Amniotic epithelial cell (primary cell): Measurements from ENCODE around the gene RND3.

Experiments used
- DNase-seq: peaks from one replicate; pipeline ENCODE4 v3.0.0-alpha.2; 2010; ENCODE audit warnings: low read depth

RND3 gene

DNA sequence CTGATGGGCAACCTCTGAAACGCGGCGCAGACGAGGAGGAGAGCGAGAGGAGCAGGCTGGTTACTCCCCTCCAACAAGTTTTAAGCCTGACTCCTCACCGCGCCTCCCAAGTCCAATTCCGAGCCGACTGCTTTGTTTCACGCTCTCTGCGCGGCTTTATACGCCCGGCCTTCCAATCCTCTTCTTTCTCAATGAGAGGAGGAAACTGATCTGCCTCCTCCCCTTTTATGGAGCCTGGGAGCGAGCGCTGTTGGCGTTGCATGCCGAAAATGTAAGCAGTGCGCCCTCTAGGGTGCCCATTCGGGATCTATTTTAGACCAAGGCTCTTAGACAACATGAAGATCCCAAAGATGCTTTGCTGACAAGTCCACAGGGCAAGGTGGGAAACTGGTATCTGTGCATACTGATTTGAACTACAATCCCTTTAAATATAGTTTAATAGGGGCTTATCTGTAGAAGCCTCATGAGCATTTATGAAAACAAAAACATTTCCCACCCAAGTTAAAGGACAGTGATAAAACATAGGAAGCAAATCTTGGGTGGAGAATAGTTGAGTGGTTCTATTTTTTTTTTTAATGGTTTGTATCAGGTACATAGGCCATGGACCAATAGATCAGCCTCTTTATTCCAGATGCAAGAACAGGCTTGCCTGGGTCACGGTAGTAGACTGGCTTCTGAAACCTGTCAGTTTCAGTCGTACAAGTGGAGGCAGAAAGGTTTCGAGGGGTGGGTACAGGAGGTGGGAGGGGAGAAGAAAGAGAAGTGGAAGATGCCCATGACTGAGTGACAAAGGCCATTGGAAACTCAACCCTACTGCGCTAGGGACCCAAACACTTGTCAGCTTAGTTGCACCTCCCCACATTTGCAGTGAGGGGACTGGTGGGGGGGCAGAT, at the start of gene RND3:
TSS of gene RND3 (minus strand) at position 131 of the 893 bp plus-strand sequence. CDS start 250 bp downstream, outside the sequence.
- DNase-seq, result peak; percentile 98

DNA sequence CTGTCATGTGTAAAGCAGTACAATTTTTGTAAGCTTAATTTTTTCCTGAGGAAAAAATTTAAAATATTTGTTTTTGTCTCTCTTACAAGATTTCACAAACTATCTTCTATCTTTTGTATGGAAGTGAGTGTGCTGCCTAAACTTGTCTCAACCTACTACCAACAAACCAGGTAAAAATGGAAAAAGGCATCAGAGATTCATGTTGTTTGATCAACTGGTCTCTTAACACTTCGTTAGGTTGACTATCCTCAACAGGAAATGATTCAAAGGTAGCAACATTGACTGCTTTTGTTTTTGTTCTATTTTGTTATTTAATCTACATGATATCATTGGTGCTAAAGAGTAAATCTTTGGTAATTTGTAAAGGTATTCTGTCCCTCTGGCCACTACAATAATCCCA, 47.7 kb upstream of the RND3 start:
- no peak for DNase-seq

DNA sequence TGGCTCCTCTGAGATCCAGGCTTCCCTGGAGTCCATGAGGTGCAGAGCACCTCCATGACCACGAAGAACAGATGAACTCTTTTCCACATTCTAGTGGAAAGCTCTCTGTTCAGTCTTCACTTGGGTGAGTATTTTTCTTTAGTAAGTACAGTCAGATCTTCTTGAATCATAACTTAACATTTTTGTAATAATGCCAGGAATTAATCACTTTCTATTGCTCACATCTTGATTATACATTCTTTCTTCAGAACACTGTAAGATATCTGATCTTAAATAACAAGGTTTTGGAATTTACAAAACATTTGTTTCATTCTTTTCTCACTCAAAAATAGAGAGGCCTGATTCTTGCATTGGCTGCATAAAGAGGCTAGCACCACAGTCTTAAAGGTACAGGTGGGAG, 45.4 kb upstream of the RND3 start:
- DNase-seq, result peak; percentile 90

DNA sequence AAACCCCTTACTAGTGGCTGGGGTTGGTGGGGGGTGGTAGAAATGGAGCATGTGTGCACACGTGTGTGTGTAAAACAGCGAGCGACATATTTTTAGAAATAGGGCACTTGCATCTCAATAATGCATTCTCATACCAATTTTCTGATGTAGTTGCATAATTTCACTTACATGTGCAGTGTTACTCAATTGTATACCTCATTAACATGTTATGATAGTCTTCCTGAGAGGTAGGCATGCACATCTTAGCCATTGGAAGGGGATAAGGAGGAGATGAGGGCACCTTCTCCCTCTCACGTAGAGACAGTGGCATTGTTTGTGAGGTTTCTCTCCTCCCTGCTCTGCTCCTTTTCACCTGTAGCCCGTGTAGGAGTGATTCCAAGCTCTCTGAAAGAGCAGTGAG, 44.6 kb upstream of the RND3 start:
- DNase-seq, result no peak

DNA sequence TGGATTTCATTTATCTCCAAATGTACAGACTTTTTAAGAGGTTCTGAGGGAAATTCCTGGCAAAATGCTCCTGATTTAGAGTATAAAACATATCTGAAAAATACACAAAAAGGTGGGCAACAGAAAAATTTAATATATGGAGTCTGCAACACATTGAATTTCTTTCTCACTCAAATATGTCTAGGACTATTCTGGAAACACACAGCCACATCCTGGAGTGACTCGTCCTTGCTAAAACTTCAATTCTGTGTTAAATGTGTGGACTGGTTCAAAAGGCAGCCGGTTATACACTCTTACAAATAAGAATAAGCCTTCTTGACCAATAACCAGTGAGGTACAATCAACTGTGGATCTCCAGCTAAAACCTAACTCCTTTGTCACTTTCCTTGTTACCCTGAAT, 44.1 kb upstream of the RND3 start:
- no peak for DNase-seq

DNA sequence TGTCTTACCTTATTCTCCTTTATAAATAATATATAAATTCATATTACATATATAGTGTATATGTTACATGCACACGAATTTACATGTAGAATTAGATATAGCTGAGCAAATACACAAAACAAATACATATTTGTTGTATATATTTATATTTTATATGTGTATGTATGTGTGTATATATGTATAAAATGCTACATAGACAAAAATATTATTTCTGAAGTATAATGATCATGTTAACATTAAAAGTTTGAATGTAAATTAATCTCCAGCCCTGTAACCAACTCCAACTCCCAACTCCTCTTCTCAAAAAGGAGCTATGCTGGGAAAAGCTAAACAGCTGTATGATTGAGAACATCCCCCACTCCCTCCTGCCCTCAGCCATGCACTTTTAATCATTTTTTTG, 42.7 kb upstream of the RND3 start:
- no peak for DNase-seq

- peak; percentile 96 for DNase-seq
Observed at GRCh38 chr2:150528861-150529801, 41.7 kb upstream of the RND3 start.

DNA sequence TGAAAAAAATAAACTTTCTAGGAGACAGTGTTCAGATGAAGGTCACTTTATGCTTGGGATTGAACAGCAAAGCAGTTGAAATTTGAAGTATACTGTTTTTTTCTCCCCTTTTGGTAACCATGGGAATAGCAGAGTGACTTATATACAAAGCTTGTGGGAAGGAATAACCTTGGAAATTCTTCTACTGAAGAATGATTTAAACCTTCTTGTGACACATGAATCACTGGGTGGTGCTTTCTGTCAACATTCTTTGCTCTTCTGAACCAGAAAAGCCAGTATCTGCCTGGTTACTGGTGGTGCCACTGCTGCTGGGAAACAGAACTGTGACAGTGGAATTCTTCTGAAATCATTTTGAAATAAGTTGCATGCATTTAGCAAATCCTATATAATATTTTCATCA, 39.4 kb upstream of the RND3 start:
- peak; percentile 97 for DNase-seq

DNA sequence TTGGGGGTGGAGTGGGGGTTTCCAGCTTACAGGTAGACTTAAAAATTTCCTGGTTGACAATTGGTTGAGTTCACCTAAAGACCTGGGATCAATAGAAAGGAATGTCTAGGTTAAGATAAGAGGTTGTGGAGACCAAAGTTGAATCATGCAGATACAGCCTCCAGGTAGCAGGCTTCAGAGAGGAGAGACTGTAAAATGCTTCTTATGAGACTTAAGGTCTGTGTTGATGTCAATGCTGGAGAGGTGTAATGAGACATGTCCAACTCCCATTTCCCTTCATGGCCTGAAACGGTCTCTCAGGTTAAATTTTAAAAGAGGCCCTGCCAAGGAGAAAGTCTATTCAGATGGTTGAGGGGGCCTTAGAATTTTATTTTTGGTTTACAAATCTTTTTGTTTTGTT, 38.5 kb upstream of the RND3 start:
- DNase-seq, result no peak

- peak; percentile 89 for DNase-seq
Observed at GRCh38 chr2:150522269-150522668, 34.8 kb upstream of the RND3 start.

DNA sequence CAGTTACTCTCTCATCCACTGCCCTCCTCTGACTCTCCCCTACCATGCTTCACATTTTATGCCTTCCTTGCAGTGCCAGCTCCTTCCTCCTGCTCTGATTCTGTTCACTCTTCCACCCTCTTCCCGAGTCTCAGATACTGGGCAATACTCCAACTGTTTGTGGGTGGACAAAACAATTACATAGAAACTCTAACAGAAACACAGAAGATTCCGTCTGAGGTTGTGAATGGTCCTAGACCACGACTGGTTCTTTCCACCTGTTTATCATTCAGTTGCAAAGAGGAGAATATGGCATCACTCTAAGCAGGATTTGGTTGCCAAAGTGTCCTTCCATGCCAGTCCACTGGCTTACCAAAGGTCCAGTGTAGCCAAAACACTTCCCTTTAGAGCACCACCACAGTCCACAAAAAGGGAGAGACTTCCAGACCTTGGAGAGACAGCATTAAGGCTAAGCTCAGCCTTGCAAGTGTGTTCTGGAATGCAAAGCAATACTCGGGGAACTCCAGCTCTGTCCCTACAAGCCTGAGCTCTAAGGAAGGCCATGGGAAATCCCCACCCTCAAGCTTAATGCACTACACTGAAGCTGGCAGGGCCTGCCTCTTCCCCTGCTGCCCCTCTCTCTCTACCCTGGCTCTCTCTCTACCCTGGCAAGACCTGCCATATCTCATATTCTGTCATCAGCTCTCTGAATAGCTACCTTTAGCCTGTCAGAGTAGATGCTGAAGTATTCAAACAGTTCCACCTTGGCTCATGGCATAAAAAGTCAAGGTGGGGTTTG, 33.6 kb upstream of the RND3 start:
- peak; percentile 78 for DNase-seq

GRCh38 chr2:150520033-150520432, 32.6 kb upstream of the RND3 start:
- DNase-seq, result no peak

GRCh38 chr2:150517951-150518680, 30.6 kb upstream of the RND3 start:
- peak; percentile 71 for DNase-seq

GRCh38 chr2:150513647-150514046, 26.2 kb upstream of the RND3 start:
- DNase-seq, result peak; percentile 66

DNA sequence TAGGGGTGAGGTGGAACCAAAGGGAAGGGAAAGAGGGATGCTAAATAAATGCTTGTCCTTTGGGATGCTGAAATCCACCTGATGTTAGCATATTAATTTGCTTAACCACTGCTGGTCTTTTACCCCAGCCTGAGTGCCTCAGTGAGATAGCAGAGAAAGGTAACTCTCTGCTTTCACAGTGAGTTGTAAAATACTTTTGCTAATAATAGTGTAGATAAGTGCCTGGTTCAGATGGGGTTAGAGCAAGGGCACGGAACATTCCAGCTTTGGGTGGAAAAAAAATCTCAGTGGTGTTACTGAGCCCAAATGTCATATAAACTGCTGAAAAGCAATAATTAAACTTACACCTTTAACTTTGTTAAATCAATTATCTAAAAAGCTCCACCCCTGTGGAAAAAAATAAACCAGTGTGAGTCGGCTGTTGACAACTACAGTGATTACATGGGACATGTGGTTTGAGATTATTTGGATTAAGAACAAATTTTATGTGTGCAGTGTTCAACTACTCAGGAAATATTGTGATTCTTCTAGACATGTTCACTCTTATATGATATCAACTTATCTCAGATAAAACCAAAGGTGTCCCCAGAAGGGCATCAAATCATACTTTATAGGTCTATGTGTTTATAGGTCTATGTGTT, 21.1 kb upstream of the RND3 start:
- DNase-seq, result no peak

- no peak for DNase-seq
Observed at GRCh38 chr2:150507071-150507470, 19.6 kb upstream of the RND3 start.

- DNase-seq, result no peak
Observed at GRCh38 chr2:150505178-150505577, 17.7 kb upstream of the RND3 start.

- peak; percentile 93 for DNase-seq
Observed at GRCh38 chr2:150495993-150496627, 8.6 kb upstream of the RND3 start.

- DNase-seq, result no peak
Observed at GRCh38 chr2:150495001-150495400, 7.5 kb upstream of the RND3 start.

GRCh38 chr2:150494234-150494945, 6.9 kb upstream of the RND3 start:
- no peak for DNase-seq
